Left renal pelvis (tissue), 4 donors: ENCODE results near the gene PARD3B. TPM values are rescaled to one million over a fixed set of nuclear protein-coding genes. Genes with fewer than 3 reads are reported as not detected.
"Not testable (repeated sequence)": the region's sequence is repeated elsewhere in the genome, so short reads cannot be mapped to it uniquely, and the experiment has no call there.

Experiments used
- DNase-seq, 4 donors: peaks; one replicate each; pipeline ENCODE4 v3.0.0-alpha.2; 2013; ENCODE audit warnings: low read depth in 4 of 4, low spot score in 3 of 4
- polyA plus RNA-seq, 4 donors: library from polyadenylated mRNA; unstranded; fragments of 120-200 nt; gene quantifications; one replicate each; pipeline ENCODE4 v1.2.1, GENCODE V29; 2013; ENCODE audit not compliant: insufficient read length in 4 of 4

The PARD3B gene
- polyA plus RNA-seq, 4 donors = 22.6 to 39.0 (median 35.4) TPM

GRCh38 chr2:205474741-205475415 is 929.6 kb downstream of the PARD3B start:
- no peak for DNase-seq

GRCh38 chr2:205475416-205475768 is 930.1 kb downstream of the PARD3B start:
- no peak for DNase-seq

DNA sequence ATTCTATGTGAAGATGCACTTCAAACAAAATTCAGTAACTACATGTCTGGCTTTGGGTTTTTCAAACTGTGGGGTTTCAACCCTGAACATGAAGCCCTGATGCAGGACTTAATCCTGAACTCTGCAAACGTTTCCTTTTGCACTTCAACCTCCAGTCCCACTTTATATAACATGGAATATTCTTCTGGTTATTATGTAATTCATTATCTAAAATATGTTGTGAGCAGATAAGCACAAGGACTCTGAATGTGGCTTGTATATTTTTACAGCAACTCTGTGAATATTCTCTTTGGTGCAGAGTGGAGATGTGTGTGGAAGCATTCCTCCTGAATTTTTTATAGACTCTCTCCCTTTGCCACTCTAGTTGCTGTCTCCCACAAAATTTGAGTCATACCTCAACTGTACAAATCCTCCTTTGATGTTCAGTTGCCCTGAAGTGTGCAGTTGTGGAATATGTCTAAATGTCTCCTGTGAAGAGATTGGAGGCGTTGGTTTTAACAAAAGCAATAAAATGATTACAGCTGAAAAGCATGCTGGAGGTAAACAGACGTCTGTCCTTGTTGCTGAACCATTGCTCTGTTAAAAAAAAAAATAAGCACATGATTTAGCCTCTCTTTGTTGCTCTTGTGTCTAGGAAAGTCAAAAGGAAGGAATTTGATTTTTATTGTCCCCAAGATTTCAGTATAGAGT is 931.9 kb downstream of the PARD3B start:
- no peak for DNase-seq

DNA sequence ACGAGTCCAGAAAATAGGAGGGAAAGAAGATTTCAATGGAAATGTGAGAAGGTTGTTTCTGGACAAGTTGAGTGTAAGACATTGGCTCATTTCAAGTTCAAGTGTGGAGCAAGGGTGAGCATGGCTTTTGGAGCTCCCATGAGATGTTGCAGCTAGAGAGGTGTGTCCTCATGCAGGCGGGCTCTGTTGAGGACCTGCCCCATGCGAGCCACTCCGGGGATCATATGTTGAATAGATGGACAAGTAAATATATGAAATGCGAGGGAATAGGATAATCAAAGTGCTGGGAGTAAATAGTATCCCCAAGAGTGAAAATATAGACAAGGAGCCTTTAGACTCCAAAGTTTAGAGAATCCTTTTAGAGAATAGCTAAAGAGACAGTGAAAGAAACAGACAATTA is 936.6 kb downstream of the PARD3B start:
- DNase-seq = no peak

DNA sequence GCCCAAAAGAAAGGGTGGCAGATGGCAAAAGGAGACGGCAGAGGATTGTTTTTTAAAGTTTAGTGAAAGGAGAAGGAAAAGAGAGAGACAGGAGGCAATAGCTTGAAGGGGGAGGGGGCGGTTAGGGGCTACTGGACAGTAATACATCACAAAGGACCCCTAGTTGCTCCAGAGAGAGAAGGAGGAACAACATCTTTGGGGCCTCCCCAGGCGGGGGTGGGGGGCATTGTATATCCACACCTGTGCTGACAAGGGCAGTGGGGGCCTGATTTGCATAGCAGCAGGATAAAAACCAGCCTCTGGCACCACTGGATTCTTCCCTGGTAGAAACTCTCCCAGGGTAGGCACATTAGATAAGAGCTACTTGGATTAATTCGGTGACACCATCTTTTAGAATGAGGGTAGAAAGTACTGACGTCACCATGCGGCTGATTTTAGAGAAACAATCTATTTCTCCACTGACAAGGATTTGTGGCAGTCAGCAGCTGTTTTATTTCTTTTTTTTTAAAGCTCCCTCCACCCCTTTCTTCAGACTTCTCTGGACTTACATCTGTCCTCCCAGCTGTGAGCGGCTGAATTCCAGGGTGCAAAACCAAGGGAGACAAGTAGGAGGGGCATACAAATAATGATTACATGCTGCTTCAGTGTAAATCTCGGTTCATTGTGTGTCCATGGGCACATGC is 937.3 kb downstream of the PARD3B start:
- DNase-seq = peak in 1 of 4 donors; percentile 5

- DNase-seq = no peak
These were observed 937.8 kb downstream of the PARD3B start for GRCh38 chr2:205483095-205483494.

GRCh38 chr2:205484215-205484614 is 938.9 kb downstream of the PARD3B start:
- no peak for DNase-seq

GRCh38 chr2:205484764-205485163 is 939.5 kb downstream of the PARD3B start:
- no peak for DNase-seq

GRCh38 chr2:205493528-205493927 is 948.3 kb downstream of the PARD3B start:
- not testable (repeated sequence) for DNase-seq

DNA sequence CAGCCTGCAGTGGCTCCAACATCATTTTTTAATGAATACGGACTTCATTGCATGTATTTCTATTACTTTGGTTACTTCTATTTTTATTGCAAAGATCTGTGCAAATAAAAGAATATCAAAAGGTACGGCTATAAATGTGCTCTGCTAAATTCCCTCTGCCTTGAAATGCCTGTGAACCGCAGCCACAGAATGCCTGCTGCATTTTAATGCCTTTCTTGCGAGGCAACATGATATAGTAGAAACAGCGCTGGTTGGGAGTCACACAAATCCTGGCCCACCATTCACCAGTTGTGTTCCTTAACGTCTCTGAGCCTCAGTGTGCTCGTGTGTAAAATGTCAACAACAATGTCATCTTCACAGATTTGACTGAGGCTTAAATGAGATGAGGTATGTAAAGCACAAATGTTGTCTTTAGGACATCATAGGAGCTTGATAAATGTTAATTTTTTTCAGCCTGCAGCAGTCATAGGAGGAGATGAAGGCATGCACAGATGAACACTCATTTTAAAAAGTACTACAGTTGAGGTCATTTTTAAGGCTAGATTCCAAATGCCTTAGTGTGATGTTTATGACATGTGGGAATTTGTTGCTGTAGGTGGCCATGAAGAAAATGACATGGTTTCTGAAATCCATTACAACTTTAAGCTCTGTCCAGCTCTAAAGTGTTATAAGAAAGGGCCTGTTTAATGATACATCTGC is 949.4 kb downstream of the PARD3B start:
- no peak for DNase-seq

GRCh38 chr2:205495819-205496218 is 950.5 kb downstream of the PARD3B start:
- DNase-seq = no peak

- no peak for DNase-seq
These were observed 951.1 kb downstream of the PARD3B start for GRCh38 chr2:205496370-205496769.

DNA sequence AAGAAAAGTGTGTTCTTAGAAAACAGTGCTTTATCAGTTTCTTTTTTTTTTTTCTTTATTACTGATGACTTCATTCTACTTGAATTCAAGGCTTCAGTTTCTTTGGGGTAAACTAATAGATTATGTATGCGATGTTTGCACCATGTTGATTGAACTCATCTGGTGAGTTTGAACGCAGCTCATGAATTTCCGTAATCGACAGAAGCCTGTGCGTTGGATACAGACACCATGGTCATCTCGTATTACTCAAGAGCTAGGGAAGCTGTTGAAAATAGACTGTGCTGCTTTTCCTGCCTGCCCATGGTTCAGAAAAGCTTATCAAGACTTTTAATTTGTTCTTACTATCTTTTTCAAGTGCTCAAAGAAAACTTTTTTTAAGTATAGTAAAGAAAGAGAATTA is 951.5 kb downstream of the PARD3B start:
- DNase-seq = no peak

DNA sequence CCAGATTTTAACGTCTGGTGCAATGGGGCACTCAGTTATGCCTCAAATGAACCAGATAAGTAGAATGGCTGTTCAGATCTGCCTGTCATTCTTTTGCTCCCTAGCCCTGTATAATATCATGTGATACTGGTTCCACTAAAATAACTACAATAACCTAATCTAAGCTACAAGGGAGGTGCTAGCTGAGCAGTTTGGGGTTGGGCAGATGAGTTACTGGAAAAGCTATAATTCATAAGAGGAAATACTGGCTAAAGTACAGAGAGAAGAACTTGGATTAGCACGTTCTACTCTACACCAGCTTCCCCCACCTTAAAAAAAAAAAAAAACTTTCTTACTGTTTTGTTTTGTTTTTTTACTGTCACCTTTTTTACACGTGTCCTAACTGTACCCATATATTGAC is 953.7 kb downstream of the PARD3B start:
- no peak for DNase-seq

DNA sequence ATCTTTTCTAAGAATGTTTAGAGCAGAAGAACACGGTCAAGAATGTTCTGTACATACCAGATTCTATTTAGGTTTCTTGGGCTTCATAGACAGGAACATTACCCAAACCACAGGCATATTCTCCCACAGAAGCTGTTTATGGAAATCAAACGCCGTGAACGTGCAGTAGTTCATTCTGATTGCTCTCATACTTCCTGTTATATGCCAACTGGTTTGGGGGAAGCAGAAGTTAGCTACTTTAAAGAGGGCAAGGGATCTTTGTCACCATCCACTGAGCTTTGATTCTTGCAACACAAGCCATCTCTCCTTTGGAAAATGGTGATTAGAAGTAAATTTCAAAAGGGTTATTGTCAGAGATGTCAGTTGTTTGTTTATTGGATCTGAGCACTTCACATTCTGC is 954.8 kb downstream of the PARD3B start:
- no peak for DNase-seq

GRCh38 chr2:205500951-205501350 is 955.7 kb downstream of the PARD3B start:
- DNase-seq = no peak

- DNase-seq = no peak
These were observed 956.6 kb downstream of the PARD3B start for GRCh38 chr2:205501826-205502225.

DNA sequence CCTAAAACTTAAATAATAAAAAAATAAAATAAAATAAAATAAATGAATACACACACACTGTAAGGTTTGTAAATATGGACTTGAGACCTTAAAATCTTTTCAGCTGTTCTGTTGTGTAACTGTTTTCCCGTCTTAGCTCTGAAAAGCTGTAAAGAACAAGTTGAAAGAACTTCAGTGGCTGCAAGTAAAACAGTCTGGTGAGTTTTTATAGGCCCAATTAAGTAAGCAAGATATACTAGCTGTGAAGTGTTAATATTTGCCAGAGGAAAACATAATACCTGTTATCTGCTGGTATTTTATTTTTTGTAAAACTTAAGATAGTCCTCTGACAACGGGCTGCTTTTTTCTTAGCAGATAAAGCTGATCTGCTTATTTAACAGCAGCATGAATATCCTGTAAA is 960.1 kb downstream of the PARD3B start:
- no peak for DNase-seq

GRCh38 chr2:205509655-205510054 is 964.4 kb downstream of the PARD3B start:
- no peak for DNase-seq

GRCh38 chr2:205510345-205510744 is 965.1 kb downstream of the PARD3B start:
- DNase-seq = no peak

- DNase-seq = no peak
These were observed 965.9 kb downstream of the PARD3B start for GRCh38 chr2:205511221-205511620.
